Metanephros (tissue), 1 donor: ENCODE results near the gene OR2A7. TPM values are rescaled to one million over a fixed set of nuclear protein-coding genes. Genes with fewer than 3 reads are reported as not detected.

Experiments
- total RNA-seq: library from RNA; depleted of rRNA; stranded (reverse); fragments of >200 nt; gene quantifications from one replicate; pipeline ENCODE4 v1.2.3, GENCODE V29; 2014

Gene OR2A7, protein sequence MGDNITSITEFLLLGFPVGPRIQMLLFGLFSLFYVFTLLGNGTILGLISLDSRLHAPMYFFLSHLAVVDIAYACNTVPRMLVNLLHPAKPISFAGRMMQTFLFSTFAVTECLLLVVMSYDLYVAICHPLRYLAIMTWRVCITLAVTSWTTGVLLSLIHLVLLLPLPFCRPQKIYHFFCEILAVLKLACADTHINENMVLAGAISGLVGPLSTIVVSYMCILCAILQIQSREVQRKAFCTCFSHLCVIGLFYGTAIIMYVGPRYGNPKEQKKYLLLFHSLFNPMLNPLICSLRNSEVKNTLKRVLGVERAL
- 17.2 TPM for total RNA-seq

GRCh38 chr7:144264692-144265091 lies at the start of gene OR2A7:
Gene OR2A7 (minus strand): TSS chr7:144264792. CDS start chr7:144259628, 5,164 bp downstream.

GRCh38 chr7:144311872-144312469 lies 47.4 kb upstream of the OR2A7 start, which contains the start of gene OR2A1:
Gene OR2A1 (plus strand): TSS chr7:144312419. CDS start chr7:144318125, 5,706 bp downstream.

GRCh38 chr7:144269188-144269587 lies 4.6 kb upstream of the OR2A7 start, which contains the start of gene CTAGE8:
Gene CTAGE8 (minus strand): TSS chr7:144269288. CDS start chr7:144269250, 38 bp downstream.

GRCh38 chr7:144239365-144239764 lies 25.2 kb downstream of the OR2A7 start, which contains the start of gene OR2A42:
Gene OR2A42 (minus strand): TSS chr7:144239605. CDS start chr7:144232843, 6,762 bp downstream.

Other genes with a start within 250 kb of the OR2A7 start
- not detected for gene OR2A5, start 215.8 kb downstream of the OR2A7 start, total RNA-seq
- not detected for gene OR2A25, start 195.0 kb downstream of the OR2A7 start, total RNA-seq
- not detected for gene OR2A12, start 178.5 kb downstream of the OR2A7 start, total RNA-seq
- not detected for gene OR2A2, start 155.2 kb downstream of the OR2A7 start, total RNA-seq
- gene OR2A14, start 141.6 kb downstream of the OR2A7 start, total RNA-seq = not detected
- 5.3 TPM for gene CTAGE4, start 81.3 kb downstream of the OR2A7 start, total RNA-seq
- 7.7 TPM for gene ARHGEF35, start 69.0 kb downstream of the OR2A7 start, total RNA-seq
- 0.06 TPM for gene OR2A42, start 25.2 kb downstream of the OR2A7 start, total RNA-seq
- gene CTAGE8, start 4.5 kb upstream of the OR2A7 start, total RNA-seq = 1.8 TPM
- 0.29 TPM for gene OR2A1, start 47.6 kb upstream of the OR2A7 start, total RNA-seq
- 35.1 TPM for gene ARHGEF5, start 90.6 kb upstream of the OR2A7 start, total RNA-seq
- not detected for gene NOBOX, start 138.9 kb upstream of the OR2A7 start, total RNA-seq